ENCODE results near the gene BTK.

- TF ChIP-seq, protein P1, sequence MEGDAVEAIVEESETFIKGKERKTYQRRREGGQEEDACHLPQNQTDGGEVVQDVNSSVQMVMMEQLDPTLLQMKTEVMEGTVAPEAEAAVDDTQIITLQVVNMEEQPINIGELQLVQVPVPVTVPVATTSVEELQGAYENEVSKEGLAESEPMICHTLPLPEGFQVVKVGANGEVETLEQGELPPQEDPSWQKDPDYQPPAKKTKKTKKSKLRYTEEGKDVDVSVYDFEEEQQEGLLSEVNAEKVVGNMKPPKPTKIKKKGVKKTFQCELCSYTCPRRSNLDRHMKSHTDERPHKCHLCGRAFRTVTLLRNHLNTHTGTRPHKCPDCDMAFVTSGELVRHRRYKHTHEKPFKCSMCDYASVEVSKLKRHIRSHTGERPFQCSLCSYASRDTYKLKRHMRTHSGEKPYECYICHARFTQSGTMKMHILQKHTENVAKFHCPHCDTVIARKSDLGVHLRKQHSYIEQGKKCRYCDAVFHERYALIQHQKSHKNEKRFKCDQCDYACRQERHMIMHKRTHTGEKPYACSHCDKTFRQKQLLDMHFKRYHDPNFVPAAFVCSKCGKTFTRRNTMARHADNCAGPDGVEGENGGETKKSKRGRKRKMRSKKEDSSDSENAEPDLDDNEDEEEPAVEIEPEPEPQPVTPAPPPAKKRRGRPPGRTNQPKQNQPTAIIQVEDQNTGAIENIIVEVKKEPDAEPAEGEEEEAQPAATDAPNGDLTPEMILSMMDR (IDR thresholded peaks at IDR 0.05; ENCODE audit: insufficient read depth, low read depth, low read length) = no peak
- no peak for TF ChIP-seq EZH2 (IDR thresholded peaks at IDR 0.05; ENCODE audit: insufficient read depth, low read length)
Observed at GRCh38 chrX:101394372-101394771, 8.4 kb upstream of the BTK start.
